ENCODE measurements around the gene SLC9C1. TPM values are rescaled to one million over a fixed set of nuclear protein-coding genes. Genes with fewer than 3 reads are reported as not detected.

The SLC9C1 gene
- total RNA-seq, 1 experiment from 2014 or later: 0.79 TPM

GRCh38 chr3:112233083-112233482 lies 60.9 kb downstream of the SLC9C1 start:
- no peaks in the 10 kb centered on the region for H3K79me2 ChIP-seq (ENCODE audit: insufficient read depth, low read length)
- H4K20me1 ChIP-seq (ENCODE audit: insufficient read depth): no peaks in the 10 kb centered on the region
- RAD21 ChIA-PET (ENCODE audit: low non-redundant PET in 1 of 2, low total read pairs in 2 of 2, uncharacterized antibody in 2 of 2, unreplicated experiment in 2 of 2): no interaction called here
- no peak for TF ChIP-seq JUND (IDR thresholded peaks at IDR 0.05)
- no peak for TF ChIP-seq ZFX (IDR thresholded peaks at IDR 0.05)
- TF ChIP-seq ATF3 (IDR thresholded peaks at IDR 0.05): no peak
- no peak for TF ChIP-seq YY1 (IDR thresholded peaks at IDR 0.05; ENCODE audit: extremely low read depth, insufficient replicate concordance, low read depth, low read length)
- TF ChIP-seq, protein P1, sequence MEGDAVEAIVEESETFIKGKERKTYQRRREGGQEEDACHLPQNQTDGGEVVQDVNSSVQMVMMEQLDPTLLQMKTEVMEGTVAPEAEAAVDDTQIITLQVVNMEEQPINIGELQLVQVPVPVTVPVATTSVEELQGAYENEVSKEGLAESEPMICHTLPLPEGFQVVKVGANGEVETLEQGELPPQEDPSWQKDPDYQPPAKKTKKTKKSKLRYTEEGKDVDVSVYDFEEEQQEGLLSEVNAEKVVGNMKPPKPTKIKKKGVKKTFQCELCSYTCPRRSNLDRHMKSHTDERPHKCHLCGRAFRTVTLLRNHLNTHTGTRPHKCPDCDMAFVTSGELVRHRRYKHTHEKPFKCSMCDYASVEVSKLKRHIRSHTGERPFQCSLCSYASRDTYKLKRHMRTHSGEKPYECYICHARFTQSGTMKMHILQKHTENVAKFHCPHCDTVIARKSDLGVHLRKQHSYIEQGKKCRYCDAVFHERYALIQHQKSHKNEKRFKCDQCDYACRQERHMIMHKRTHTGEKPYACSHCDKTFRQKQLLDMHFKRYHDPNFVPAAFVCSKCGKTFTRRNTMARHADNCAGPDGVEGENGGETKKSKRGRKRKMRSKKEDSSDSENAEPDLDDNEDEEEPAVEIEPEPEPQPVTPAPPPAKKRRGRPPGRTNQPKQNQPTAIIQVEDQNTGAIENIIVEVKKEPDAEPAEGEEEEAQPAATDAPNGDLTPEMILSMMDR (IDR thresholded peaks at IDR 0.05 in 2 of 3, conservative IDR thresholded peaks at IDR 0.05 in 1 of 3; ENCODE audit: borderline replicate concordance in 1 of 3, insufficient read depth in 1 of 3, low read depth in 2 of 3, low read length in 2 of 3): no peak
- TF ChIP-seq, protein P2, sequence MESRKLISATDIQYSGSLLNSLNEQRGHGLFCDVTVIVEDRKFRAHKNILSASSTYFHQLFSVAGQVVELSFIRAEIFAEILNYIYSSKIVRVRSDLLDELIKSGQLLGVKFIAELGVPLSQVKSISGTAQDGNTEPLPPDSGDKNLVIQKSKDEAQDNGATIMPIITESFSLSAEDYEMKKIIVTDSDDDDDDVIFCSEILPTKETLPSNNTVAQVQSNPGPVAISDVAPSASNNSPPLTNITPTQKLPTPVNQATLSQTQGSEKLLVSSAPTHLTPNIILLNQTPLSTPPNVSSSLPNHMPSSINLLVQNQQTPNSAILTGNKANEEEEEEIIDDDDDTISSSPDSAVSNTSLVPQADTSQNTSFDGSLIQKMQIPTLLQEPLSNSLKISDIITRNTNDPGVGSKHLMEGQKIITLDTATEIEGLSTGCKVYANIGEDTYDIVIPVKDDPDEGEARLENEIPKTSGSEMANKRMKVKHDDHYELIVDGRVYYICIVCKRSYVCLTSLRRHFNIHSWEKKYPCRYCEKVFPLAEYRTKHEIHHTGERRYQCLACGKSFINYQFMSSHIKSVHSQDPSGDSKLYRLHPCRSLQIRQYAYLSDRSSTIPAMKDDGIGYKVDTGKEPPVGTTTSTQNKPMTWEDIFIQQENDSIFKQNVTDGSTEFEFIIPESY (IDR thresholded peaks at IDR 0.05; ENCODE audit: extremely low read depth, insufficient replicate concordance, low read length): no peak
- no peak for TF ChIP-seq TCF7L2 (IDR thresholded peaks at IDR 0.05; ENCODE audit: borderline replicate concordance, extremely low read depth, insufficient read depth, insufficient read length)
- TF ChIP-seq POLR2A (IDR thresholded peaks at IDR 0.05; ENCODE audit: borderline replicate concordance, extremely low read depth, insufficient read depth, insufficient read length): no peak
- TF ChIP-seq FOSL1 (IDR thresholded peaks at IDR 0.05; ENCODE audit: low read depth): no peak
- no peaks in the 10 kb centered on the region for H3K9me3 ChIP-seq (ENCODE audit: control insufficient read depth in 1 of 2, insufficient read depth in 1 of 2, low read depth in 1 of 2, low read length in 2 of 2)
- H3K9me2 ChIP-seq (ENCODE audit: insufficient read depth): no peaks in the 10 kb centered on the region
- H3K27me3 ChIP-seq (ENCODE audit: insufficient read depth, low read length): no peaks in the 10 kb centered on the region
- H3K4me2 ChIP-seq (ENCODE audit: low read length): no peak overlapping the region
- ATAC-seq (no peak), DNase-seq (ENCODE audit: low read depth, low spot score) (no peak)
- CTCF ChIA-PET: no interaction called here
- no peaks in the 10 kb centered on the region for H3K36me3 ChIP-seq (ENCODE audit: control insufficient read depth in 1 of 2, insufficient read depth in 2 of 2, low read length in 2 of 2)
- BruUV-seq (replicated peaks): no TSS peak
- POLR2A ChIA-PET: no interaction called here
- intact Hi-C loops (cut with micrococcal nuclease): no loop called here
- H2AFZ ChIP-seq (ENCODE audit: low read depth, low read length, poor library complexity, severe bottlenecking): no peak overlapping the region
- no peak overlapping the region for H3K4me3 ChIP-seq (replicated peaks in 1 of 2; ENCODE audit: low read depth in 1 of 2, low read length in 2 of 2)
- H3K9ac ChIP-seq (ENCODE audit: low read length): no peak overlapping the region
- no peaks in the 10 kb centered on the region for H3K4me1 ChIP-seq (ENCODE audit: control insufficient read depth in 1 of 2, insufficient read depth in 2 of 2, low read length in 2 of 2)
- no peak overlapping the region for H3K27ac ChIP-seq (ENCODE audit: low read depth, low read length)

Data from HCT116 (cell line).